SK-N-MC (cell line): Measurements from ENCODE around the gene KRT10.
"Not testable (repeated sequence)": the region's sequence is repeated elsewhere in the genome, so short reads cannot be mapped to it uniquely, and the experiment has no call there.

Source experiments
- DNase-seq: peaks from one replicate; pipeline ENCODE4 v3.0.0-alpha.2; 2011; ENCODE audit warnings: low read depth, low spot score
- H3K27ac ChIP-seq: fragments of 200-600 bp; sonication (generic); 2 replicates; pipeline ENCODE4 v1.5.1; 2016; ENCODE audit warnings: mixed run types
- H3K36me3 ChIP-seq: fragments of 200-600 bp; sonication (generic); 2 replicates; pipeline ENCODE4 v1.6.1; 2017; ENCODE audit warnings: antibody characterized with exemption, low read length, mixed read lengths; ENCODE audit not compliant: insufficient read depth
- H3K4me3 ChIP-seq: fragments of 200-600 bp; sonication (generic); 2 replicates; pipeline ENCODE4 v1.5.1; 2016
- H3K9ac ChIP-seq: fragments of 200-600 bp; sonication (generic); 2 replicates; pipeline ENCODE4 v1.8.0; 2017; ENCODE audit warnings: mixed run types, mixed read lengths; ENCODE audit not compliant: insufficient read length
- H3K9me3 ChIP-seq: fragments of 200-600 bp; sonication (generic); 2 replicates; pipeline ENCODE4 v1.6.1; 2017; ENCODE audit warnings: low read depth, mild to moderate bottlenecking, antibody characterized with exemption, low read length, moderate library complexity, mixed read lengths
- EZH2 ChIP-seq: fragments of 200-600 bp; sonication (generic); IDR thresholded peaks from one replicate; pipeline ENCODE4 v1.6.1; 2017; ENCODE audit warnings: antibody characterized with exemption
- FOXP2 ChIP-seq: optimal IDR thresholded peaks from 2 replicates; pipeline ENCODE3; 2011; ENCODE audit warnings: mild to moderate bottlenecking, moderate library complexity; ENCODE audit not compliant: insufficient read depth; ENCODE audit errors: extremely low read length, control extremely low read depth
- POLR2AphosphoS5 ChIP-seq: IDR thresholded peaks from 2 replicates; pipeline ENCODE4 v1.6.1; 2012; ENCODE audit warnings: mild to moderate bottlenecking, low read depth, low read length, borderline replicate concordance

KRT10 gene

GRCh38 chr17:40822132-40822812, at the start of gene KRT10:
Gene KRT10, minus strand, starts transcription at chr17:40822614. Its CDS starts 29 bp downstream, at chr17:40822585.
- H3K4me3 ChIP-seq = peak within 1 kb of the TSS; percentile 35
- peak within 1 kb of the TSS; percentile 93 for H3K27ac ChIP-seq
- no peak within 1 kb of the TSS for H3K9ac ChIP-seq
- no peak for DNase-seq
- peaks cover 14% of the 10 kb centered on the region for H3K36me3 ChIP-seq
- no peaks in the 10 kb centered on the region for H3K9me3 ChIP-seq
- TF ChIP-seq EZH2 = no peak

GRCh38 chr17:40871316-40871715, 48.9 kb upstream of the KRT10 start:
- TF ChIP-seq POLR2AphosphoS5 = no peak
- no peak for TF ChIP-seq FOXP2
- no peak for TF ChIP-seq EZH2
- no peak overlapping the region for H3K4me3 ChIP-seq
- no peak for DNase-seq

DNA sequence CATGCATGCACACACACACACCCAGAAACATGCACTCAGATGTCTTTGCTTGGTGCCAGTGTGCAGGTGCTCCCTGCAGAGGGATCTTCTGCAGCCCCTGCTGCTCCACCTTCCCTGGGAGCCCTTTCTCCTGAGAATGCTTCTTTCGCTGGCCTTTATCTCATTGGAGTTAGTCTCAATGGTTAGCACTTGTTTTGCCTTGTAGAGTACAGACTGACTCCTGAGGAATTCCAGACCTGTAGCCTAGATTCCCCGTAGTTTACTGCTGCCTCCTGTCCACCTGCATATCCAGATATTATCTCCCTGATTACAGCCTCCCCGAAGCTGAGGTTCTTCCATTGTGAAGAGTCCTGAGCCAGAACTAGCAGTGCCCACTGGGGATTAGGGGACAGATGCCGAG, 47.7 kb upstream of the KRT10 start:
- H3K4me3 ChIP-seq = no peak overlapping the region
- DNase-seq = no peak
- H3K9me3 ChIP-seq = no peaks in the 10 kb centered on the region
- H3K9ac ChIP-seq = no peak overlapping the region
- no peak overlapping the region for H3K27ac ChIP-seq
- TF ChIP-seq POLR2AphosphoS5 (no peak), FOXP2 (no peak), EZH2 (no peak)
- no peaks in the 10 kb centered on the region; the same call in 1 of the 2 replicates for H3K36me3 ChIP-seq

More at GRCh38 chr17:40871316-40871715, 48.9 kb upstream of the KRT10 start:
- H3K9ac ChIP-seq = no peak overlapping the region
- H3K36me3 ChIP-seq = no peaks in the 10 kb centered on the region
- H3K27ac ChIP-seq = no peak overlapping the region
- H3K9me3 ChIP-seq = no peaks in the 10 kb centered on the region

DNA sequence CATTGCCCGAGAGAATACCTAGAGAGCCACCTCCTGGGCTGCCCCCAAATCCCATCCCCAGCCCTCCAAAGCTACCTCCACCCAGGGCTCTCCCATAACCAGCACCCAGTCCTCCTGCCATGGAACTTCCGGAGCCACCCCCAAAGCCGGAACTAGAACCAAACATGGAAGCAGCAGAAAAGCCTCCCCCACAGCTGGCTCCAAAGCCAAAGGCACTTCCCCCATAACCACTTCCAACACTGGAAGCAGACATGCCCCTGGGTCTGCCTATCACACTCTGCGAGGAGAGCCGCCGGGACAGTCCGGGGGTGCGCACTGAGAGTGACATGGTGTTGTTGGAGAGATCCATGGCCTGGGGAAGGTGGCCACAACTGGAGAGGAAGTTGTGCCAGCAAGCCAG, 44.4 kb upstream of the KRT10 start, which contains the start of gene KRT12:
KRT12 (minus strand) TSS at position 386 of the 400 bp plus-strand sequence; CDS start at position 349, 37 bp downstream.
- peak within 1 kb of the TSS; percentile 63 for H3K27ac ChIP-seq
- peaks cover 13% of the 10 kb centered on the region for H3K36me3 ChIP-seq
- H3K9me3 ChIP-seq = no peaks in the 10 kb centered on the region
- peak within 1 kb of the TSS; percentile 52 for H3K9ac ChIP-seq
- peak within 1 kb of the TSS; percentile 70 for H3K4me3 ChIP-seq
- TF ChIP-seq POLR2AphosphoS5 = no peak; the same call in 1 of the 2 replicates
- peak; percentile 68 for TF ChIP-seq FOXP2
- TF ChIP-seq EZH2 = no peak
- no peak for DNase-seq

DNA sequence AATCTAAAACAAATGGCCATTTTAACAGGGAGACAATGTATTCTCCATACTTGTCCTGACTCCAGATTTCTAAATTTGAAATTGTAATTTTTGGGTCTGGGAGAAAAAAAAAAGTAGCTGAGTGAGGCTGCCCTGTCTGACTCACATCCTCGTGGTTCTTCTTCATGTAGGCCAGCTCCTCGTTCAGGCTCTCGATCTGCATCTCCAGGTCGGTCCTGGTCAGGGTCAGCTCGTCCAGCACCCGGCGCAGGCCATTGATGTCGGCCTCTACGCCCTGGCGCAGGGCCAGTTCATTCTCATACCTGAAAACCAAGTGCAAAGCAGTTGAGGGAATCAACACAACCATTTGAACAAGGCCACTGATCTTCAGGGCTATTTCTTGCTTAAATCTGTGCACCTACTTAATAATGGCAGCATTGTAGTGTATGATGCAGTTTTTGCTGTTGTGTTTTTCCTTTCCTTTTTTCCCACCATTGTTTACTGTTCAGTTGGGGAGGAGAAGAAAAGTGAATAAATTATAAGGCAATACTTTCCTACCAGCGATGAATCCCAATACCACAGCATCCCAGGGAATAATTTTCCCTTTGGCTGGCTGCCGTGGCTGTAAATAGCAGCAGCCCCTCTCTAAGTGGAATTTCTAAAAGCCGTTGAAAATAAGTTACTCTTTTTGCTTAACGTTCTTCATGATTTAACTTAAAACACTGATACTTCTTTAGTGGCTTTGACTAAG, 42.4 kb upstream of the KRT10 start:
- TF ChIP-seq EZH2 (no peak), FOXP2 (no peak), POLR2AphosphoS5 (no peak)
- peaks cover 25% of the 10 kb centered on the region for H3K36me3 ChIP-seq
- peak overlapping the region; percentile 70 for H3K4me3 ChIP-seq
- DNase-seq = no peak
- peak overlapping the region; percentile 52; the same call in 1 of the 2 replicates for H3K27ac ChIP-seq
- H3K9me3 ChIP-seq = no peaks in the 10 kb centered on the region
- peak overlapping the region; percentile 54 for H3K9ac ChIP-seq

DNA sequence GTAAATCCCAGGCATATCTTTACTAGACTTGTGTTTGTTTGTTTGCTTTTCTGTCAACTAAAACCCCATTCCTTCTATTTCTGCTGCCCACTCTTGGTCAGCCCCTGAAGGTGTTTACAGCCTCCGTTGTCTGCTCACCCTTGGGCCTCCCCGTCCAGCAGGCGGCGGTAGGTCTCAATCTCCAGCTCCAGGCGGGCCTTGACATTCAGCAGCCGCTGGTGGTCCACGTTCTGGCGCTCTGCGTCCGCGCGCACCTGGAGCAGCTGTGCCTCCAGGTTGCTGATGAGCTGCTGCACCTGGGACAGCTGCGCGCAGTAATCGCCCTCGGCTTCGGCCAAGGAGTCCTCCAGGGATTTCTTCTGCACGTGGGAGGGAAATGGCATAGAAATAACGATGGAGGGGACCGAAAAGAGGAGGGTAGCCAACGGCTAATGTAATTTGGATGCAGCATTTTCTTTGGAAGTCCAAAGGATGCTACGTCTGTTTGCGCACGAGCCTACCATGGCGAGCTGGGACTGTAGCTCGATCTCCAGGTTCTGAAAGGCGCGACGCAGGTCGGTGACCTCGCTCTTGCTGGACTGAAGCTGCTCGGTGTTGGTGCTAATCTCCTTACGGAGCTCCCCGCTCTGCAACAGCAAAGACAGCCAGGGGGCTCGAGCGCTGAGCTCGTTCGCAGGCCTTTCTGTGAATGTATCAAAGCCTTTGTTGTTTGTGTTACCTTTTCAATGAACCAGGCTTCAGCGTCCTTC, 40.7 kb upstream of the KRT10 start:
- H3K27ac ChIP-seq = 0 out of 2 replicates have a peak overlapping the region, but pooled peaks have one; percentile 19
- no peak for TF ChIP-seq FOXP2
- no peak for TF ChIP-seq POLR2AphosphoS5
- TF ChIP-seq EZH2 = no peak
- no peak overlapping the region for H3K9ac ChIP-seq
- no peaks in the 10 kb centered on the region for H3K9me3 ChIP-seq
- H3K4me3 ChIP-seq = no peak overlapping the region
- no peak for DNase-seq
- peaks cover 25% of the 10 kb centered on the region for H3K36me3 ChIP-seq

DNA sequence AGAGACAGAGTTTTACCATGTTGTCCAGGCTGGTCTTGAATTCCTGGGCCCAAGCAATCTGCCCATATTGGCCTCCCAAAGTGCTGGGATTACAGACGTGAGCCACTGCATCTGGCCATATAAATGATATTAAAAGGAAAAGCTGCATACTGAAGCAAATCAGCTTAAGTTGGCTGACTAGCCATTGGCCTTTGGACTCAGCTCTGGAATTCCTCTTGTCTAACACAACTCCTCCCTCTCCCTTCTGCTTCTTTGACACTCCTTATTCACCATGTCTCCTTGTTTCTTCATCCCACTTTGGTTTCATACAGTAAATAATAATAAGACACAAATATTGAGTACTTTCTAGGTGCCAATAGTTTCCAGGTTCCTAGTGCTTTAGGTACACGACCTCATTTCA, 37.1 kb upstream of the KRT10 start:
- Histone ChIP-seq H3K27ac (peak overlapping the region; percentile 99), H3K9ac (no peak overlapping the region), H3K4me3 (no peak overlapping the region), H3K36me3 (peaks cover 25% of the 10 kb centered on the region), H3K9me3 (no peaks in the 10 kb centered on the region)
- DNase-seq = no peak
- TF ChIP-seq EZH2 (no peak), FOXP2 (no peak), POLR2AphosphoS5 (no peak)

GRCh38 chr17:40858667-40859066, 36.3 kb upstream of the KRT10 start:
- 0 out of 2 replicates have a peak overlapping the region, but pooled peaks have one; percentile 8 for H3K4me3 ChIP-seq
- DNase-seq = not testable (repeated sequence)
- H3K36me3 ChIP-seq = peaks cover 25% of the 10 kb centered on the region

More at GRCh38 chr17:40858667-40859066, 36.3 kb upstream of the KRT10 start:
- not testable (repeated sequence) for H3K9me3 ChIP-seq
- H3K27ac ChIP-seq = peak overlapping the region; percentile 99
- H3K9ac ChIP-seq = peak overlapping the region; percentile 3
